Activated CD4-positive, alpha-beta T cell treated with anti-CD3 and anti-CD28 coated beads, Interleukin-2, Interleukin-6, amounts not matched to agents 100 ng/mL and 50 ng/mL, durations not matched to agents 16 hours and 8 hours (primary cell): ENCODE results near the gene CD81.

ENCODE experiments used
- DNase-seq: peaks from one replicate; pipeline ENCODE4 v3.0.0-alpha.2; 2020

The CD81 gene

GRCh38 chr11:2377511-2378443 lies 667 bp downstream of the CD81 start:
- peak; percentile 51 for DNase-seq

- no peak for DNase-seq
These were observed 1.6 kb downstream of the CD81 start for GRCh38 chr11:2378527-2379210.

- DNase-seq: no peak
These were observed 2.5 kb downstream of the CD81 start for GRCh38 chr11:2379466-2380174.

- DNase-seq: no peak
These were observed 3.3 kb downstream of the CD81 start for GRCh38 chr11:2380396-2380795.

GRCh38 chr11:2380807-2381350 lies 3.8 kb downstream of the CD81 start:
- no peak for DNase-seq

- no peak for DNase-seq
These were observed 4.5 kb downstream of the CD81 start for GRCh38 chr11:2381494-2382128.

GRCh38 chr11:2382129-2382517 lies 5.0 kb downstream of the CD81 start:
- DNase-seq: no peak

GRCh38 chr11:2382936-2383851 lies 6.1 kb downstream of the CD81 start:
- DNase-seq: no peak

GRCh38 chr11:2383852-2384804 lies 7.0 kb downstream of the CD81 start:
- DNase-seq: peak; percentile 54

GRCh38 chr11:2385156-2386151 lies 8.3 kb downstream of the CD81 start:
- DNase-seq: no peak

GRCh38 chr11:2386591-2386990 lies 9.5 kb downstream of the CD81 start:
- DNase-seq: no peak

- DNase-seq: peak; percentile 48
These were observed 10.3 kb downstream of the CD81 start for GRCh38 chr11:2387266-2387987.

- DNase-seq: no peak
These were observed 11.6 kb downstream of the CD81 start for GRCh38 chr11:2388431-2389376.

- no peak for DNase-seq
These were observed 12.4 kb downstream of the CD81 start for GRCh38 chr11:2389377-2390026.

- no peak for DNase-seq
These were observed 13.1 kb downstream of the CD81 start for GRCh38 chr11:2390091-2390724.

GRCh38 chr11:2390725-2391151 lies 13.6 kb downstream of the CD81 start:
- DNase-seq: no peak
